Keratinocyte (primary cell): ENCODE measurements around the gene CHN2. TPM values are rescaled to one million over a fixed set of nuclear protein-coding genes. Genes with fewer than 3 reads are reported as not detected.

Source experiments
- DNase-seq: peaks from one replicate; pipeline ENCODE4 v3.0.0-alpha.2; 2011; ENCODE audit warnings: low read depth, missing footprints, low spot score
- FAIRE-seq: peaks from 2 replicates; lab custom pipeline; 2011; peaks lifted over from hg19 to GRCh38; lab: Jason Lieb, UNC
- H2AFZ ChIP-seq: 2 replicates; pipeline ENCODE4 v1.6.0; 2012; ENCODE audit warnings: low read length, control low read depth, inconsistent platforms; ENCODE audit not compliant: control insufficient read depth
- H3K27ac ChIP-seq: 2 replicates; pipeline ENCODE4 v1.5.1; 2011; ENCODE audit warnings: low read length; ENCODE audit not compliant: control insufficient read depth, insufficient read depth
- H3K27me3 ChIP-seq: 3 replicates; pipeline ENCODE4 v1.6.0; 2011; ENCODE audit warnings: low read length; ENCODE audit not compliant: control insufficient read depth, insufficient read depth; ENCODE audit errors: extremely low read depth
- H3K36me3 ChIP-seq, 2 experiments: 2 replicates in 1 of 2; 3 replicates in 1 of 2; pipeline ENCODE4 v1.5.1; 2011; ENCODE audit warnings: low read length in 2 of 2, mild to moderate bottlenecking in 1 of 2; ENCODE audit not compliant: control insufficient read depth in 2 of 2, insufficient read depth in 2 of 2; ENCODE audit errors: extremely low read depth in 1 of 2
- H3K4me1 ChIP-seq: 3 replicates; pipeline ENCODE4 v1.5.1; 2011; ENCODE audit warnings: low read length; ENCODE audit not compliant: control insufficient read depth, insufficient read depth; ENCODE audit errors: extremely low read depth
- H3K4me2 ChIP-seq: 3 replicates; pipeline ENCODE4 v1.6.0; 2011; ENCODE audit warnings: low read depth, low read length; ENCODE audit not compliant: control insufficient read depth, insufficient read depth; ENCODE audit errors: extremely low read depth
- H3K4me3 ChIP-seq, 3 experiments: fragments of 200-600 bp in 1 of 3; sonication (generic) in 1 of 3; 2 replicates in 2 of 3; 3 replicates in 1 of 3; pipeline ENCODE4 v1.5.1; 2011 to 2016; ENCODE audit warnings: low read length in 3 of 3, mild to moderate bottlenecking in 3 of 3, control low read depth in 2 of 3, inconsistent platforms in 1 of 3, low read depth in 1 of 3, mixed read lengths in 1 of 3, mixed run types in 1 of 3, moderate library complexity in 1 of 3; ENCODE audit not compliant: control insufficient read depth in 2 of 3, insufficient read depth in 2 of 3; ENCODE audit errors: extremely low read depth in 1 of 3
- H3K79me2 ChIP-seq: 2 replicates; pipeline ENCODE4 v1.6.0; 2012; ENCODE audit warnings: low read length; ENCODE audit not compliant: control insufficient read depth, insufficient read depth
- H3K9ac ChIP-seq: 3 replicates; pipeline ENCODE4 v1.6.0; 2011; ENCODE audit warnings: low read length; ENCODE audit not compliant: control insufficient read depth, insufficient read depth; ENCODE audit errors: extremely low read depth
- H3K9me1 ChIP-seq: 3 replicates; pipeline ENCODE4 v1.6.0; 2011; ENCODE audit warnings: low read length; ENCODE audit not compliant: control insufficient read depth, insufficient read depth; ENCODE audit errors: extremely low read depth
- H3K9me3 ChIP-seq: 2 replicates; pipeline ENCODE4 v1.5.1; 2012; ENCODE audit warnings: low read depth, low read length; ENCODE audit not compliant: control insufficient read depth
- H4K20me1 ChIP-seq: 3 replicates; pipeline ENCODE4 v1.6.0; 2011; ENCODE audit warnings: low read length; ENCODE audit not compliant: control insufficient read depth, insufficient read depth; ENCODE audit errors: extremely low read depth
- CTCF ChIP-seq, 3 experiments: IDR thresholded peaks in 1 of 3; conservative IDR thresholded peaks in 1 of 3; optimal IDR thresholded peaks in 1 of 3; 2 replicates in 2 of 3; 3 replicates in 1 of 3; pipeline versions ENCODE3 to v1.5.1; 2011; ENCODE audit warnings: low read length in 3 of 3, mild to moderate bottlenecking in 3 of 3, moderate library complexity in 2 of 3, control low read depth in 1 of 3, inconsistent platforms in 1 of 3; ENCODE audit not compliant: insufficient read depth in 2 of 3; ENCODE audit errors: extremely low read depth in 1 of 3
- EZH2 ChIP-seq: IDR thresholded peaks from one replicate; pipeline ENCODE4 v1.6.1; 2012; ENCODE audit warnings: inconsistent platforms, mild to moderate bottlenecking, low read length, moderate library complexity
- dilution Hi-C: fragments of 300-500 bp; cut with MboI; formaldehyde crosslinking; loops from one replicate; pipeline ENCODE4 v1.7.0; 2020; ENCODE audit warnings: low sequenced_read_pairs; ENCODE audit not compliant: extremely low pct_ligation_motif_present
- polyA plus RNA-seq, 5 experiments: library from polyadenylated mRNA; depleted of rRNA in 3 of 5; stranded (reverse) in 3 of 5; stranded (forward) in 1 of 5; unstranded in 1 of 5; fragments of >200 nt; gene quantifications; 1 replicate in 1 of 5; 2 replicates in 3 of 5; 3 replicates in 1 of 5; pipeline versions ENCODE4 v1.2.1 to v1.2.3, GENCODE V29; 2011 to 2012; ENCODE audit warnings: missing spikeins in 2 of 5, low read depth in 1 of 5, low replicate concordance in 1 of 5

The CHN2 gene
- polyA plus RNA-seq, 1 donor (not counting 4 experiments of a cell fraction or from before 2014, with no cell fraction given) = 1.8 TPM

GRCh38 chr7:29396563-29396962 lies 202.0 kb downstream of the CHN2 start:
- DNase-seq (no peak), FAIRE-seq (no peak)
- no peak overlapping the region for H3K27ac ChIP-seq
- no peaks in the 10 kb centered on the region for H3K9me3 ChIP-seq
- H3K79me2 ChIP-seq = no peaks in the 10 kb centered on the region
- no peaks in the 10 kb centered on the region for H4K20me1 ChIP-seq
- H3K4me1 ChIP-seq = no peaks in the 10 kb centered on the region
- dilution Hi-C loops = no loop called here
- no peak overlapping the region for H3K9ac ChIP-seq
- TF ChIP-seq EZH2 = no peak
- no peak for TF ChIP-seq CTCF (optimal IDR thresholded peaks at IDR 0.05 in 1 of 3, IDR thresholded peaks at IDR 0.05 in 1 of 3, conservative IDR thresholded peaks at IDR 0.05 in 1 of 3; ENCODE audit: extremely low read depth in 1 of 3, insufficient read depth in 2 of 3, low read length in 3 of 3)
- no peak overlapping the region for H3K4me3 ChIP-seq
- H3K36me3 ChIP-seq = no peaks in the 10 kb centered on the region
- H3K9me1 ChIP-seq = no peaks in the 10 kb centered on the region
- no peak overlapping the region for H2AFZ ChIP-seq
- no peaks in the 10 kb centered on the region for H3K27me3 ChIP-seq
- H3K4me2 ChIP-seq = no peak overlapping the region

GRCh38 chr7:29397398-29397797 lies 202.8 kb downstream of the CHN2 start:
- Histone ChIP-seq H3K36me3 (no peaks in the 10 kb centered on the region), H3K9me1 (no peaks in the 10 kb centered on the region), H3K9me3 (no peaks in the 10 kb centered on the region), H3K27me3 (no peaks in the 10 kb centered on the region), H3K4me2 (no peak overlapping the region), H3K27ac (no peak overlapping the region), H2AFZ (no peak overlapping the region), H3K4me1 (no peaks in the 10 kb centered on the region), H4K20me1 (no peaks in the 10 kb centered on the region), H3K4me3 (no peak overlapping the region), H3K79me2 (no peaks in the 10 kb centered on the region), H3K9ac (no peak overlapping the region)
- FAIRE-seq (no peak), DNase-seq (no peak)
- dilution Hi-C loops = no loop called here
- TF ChIP-seq CTCF (optimal IDR thresholded peaks at IDR 0.05 in 1 of 3, IDR thresholded peaks at IDR 0.05 in 1 of 3, conservative IDR thresholded peaks at IDR 0.05 in 1 of 3; ENCODE audit: extremely low read depth in 1 of 3, insufficient read depth in 2 of 3, low read length in 3 of 3) (no peak), EZH2 (no peak)
